A673 (cell line): ENCODE results near the gene CFAP100. TPM values are rescaled to one million over a fixed set of nuclear protein-coding genes. Genes with fewer than 3 reads are reported as not detected.
A peak's percentile ranks its signal among the peaks of the same experiment; 100 is the strongest.

Source experiments
- BruUV-seq: library from RNA; stranded (reverse); fragments of 400-500 nt; replicated peaks from 2 replicates; lab custom pipeline; 2021; lab: Mats Ljungman, UMichigan
- CTCF ChIA-PET: fragments of 300-600 bp; sonication (Branson Sonifier 250); formaldehyde crosslinking; loops from one replicate; lab custom pipeline; 2022; ENCODE audit warnings: antibody characterized with exemption; lab: Charles Lee
- POLR2A ChIA-PET: fragments of 300-600 bp; sonication (Branson Sonifier 250); formaldehyde crosslinking; loops from one replicate; lab custom pipeline; 2022; ENCODE audit warnings: antibody characterized with exemption; ENCODE audit not compliant: low non-redundant PET; lab: Charles Lee
- DNase-seq: peaks from one replicate; pipeline ENCODE4 v3.0.0-alpha.2; 2015; ENCODE audit warnings: low spot score
- H3K27ac ChIP-seq: fragments of 200-600 bp; sonication (generic); 2 replicates; pipeline ENCODE4 v1.5.1; 2016; ENCODE audit warnings: mixed run types, low read depth, mild to moderate bottlenecking, mixed read lengths, antibody characterized with exemption, low read length; ENCODE audit not compliant: poor library complexity, severe bottlenecking
- H3K27me3 ChIP-seq: fragments of 200-600 bp; sonication (generic); replicated peaks from 2 replicates; pipeline ENCODE4 v1.6.1; 2017; ENCODE audit warnings: mixed run types, low read depth, mild to moderate bottlenecking, mixed read lengths, antibody characterized with exemption, low read length; ENCODE audit not compliant: insufficient read depth, poor library complexity
- H3K36me3 ChIP-seq: fragments of 200-600 bp; sonication (generic); 2 replicates; pipeline ENCODE4 v1.6.1; 2016; ENCODE audit warnings: mixed run types, mild to moderate bottlenecking, mixed read lengths, antibody characterized with exemption, low read length; ENCODE audit not compliant: insufficient read depth, poor library complexity, severe bottlenecking
- H3K4me1 ChIP-seq: fragments of 200-600 bp; sonication (generic); 2 replicates; pipeline ENCODE4 v1.6.1; 2017; ENCODE audit warnings: mixed run types, mild to moderate bottlenecking, mixed read lengths, antibody characterized with exemption, low read length; ENCODE audit not compliant: insufficient read depth, poor library complexity, severe bottlenecking
- H3K4me3 ChIP-seq: fragments of 200-600 bp; sonication (generic); 2 replicates; pipeline ENCODE4 v1.5.1; 2016; ENCODE audit warnings: low read depth, mixed run types, mild to moderate bottlenecking, mixed read lengths, low read length; ENCODE audit not compliant: poor library complexity, severe bottlenecking
- H3K9me3 ChIP-seq: fragments of 200-600 bp; sonication (generic); 2 replicates; pipeline ENCODE4 v1.6.1; 2016; ENCODE audit warnings: mixed run types, low read depth, mild to moderate bottlenecking, mixed read lengths, antibody characterized with exemption, low read length; ENCODE audit not compliant: poor library complexity, severe bottlenecking
- EZH2 ChIP-seq: fragments of 200-600 bp; sonication (generic); IDR thresholded peaks from 2 replicates; pipeline ENCODE4 v1.6.1; 2017; ENCODE audit warnings: borderline replicate concordance, low read depth, mild to moderate bottlenecking, mixed read lengths, antibody characterized with exemption, low read length; ENCODE audit not compliant: poor library complexity, severe bottlenecking
- intact Hi-C: fragments of 100-400 bp; cut with micrococcal nuclease; formaldehyde crosslinking; loops from one replicate; pipeline ENCODE4 v1.10.0; 2022; ENCODE audit not compliant: unreplicated experiment
- total RNA-seq: library from RNA; stranded (reverse); gene quantifications from 2 replicates; pipeline ENCODE4 v1.2.3, GENCODE V29; 2021
- TF ChIP-seq, protein P1 (sequence below): fragments of 300-800, 200-600 bp; sonication (generic); conservative IDR thresholded peaks from 2 replicates; pipeline ENCODE4 v1.5.1; 2017; ENCODE audit warnings: low read depth, mild to moderate bottlenecking, antibody characterized with exemption, low read length, moderate library complexity, mixed read lengths

Gene CFAP100
- total RNA-seq, 1 experiment from 2014 or later = not detected

DNA sequence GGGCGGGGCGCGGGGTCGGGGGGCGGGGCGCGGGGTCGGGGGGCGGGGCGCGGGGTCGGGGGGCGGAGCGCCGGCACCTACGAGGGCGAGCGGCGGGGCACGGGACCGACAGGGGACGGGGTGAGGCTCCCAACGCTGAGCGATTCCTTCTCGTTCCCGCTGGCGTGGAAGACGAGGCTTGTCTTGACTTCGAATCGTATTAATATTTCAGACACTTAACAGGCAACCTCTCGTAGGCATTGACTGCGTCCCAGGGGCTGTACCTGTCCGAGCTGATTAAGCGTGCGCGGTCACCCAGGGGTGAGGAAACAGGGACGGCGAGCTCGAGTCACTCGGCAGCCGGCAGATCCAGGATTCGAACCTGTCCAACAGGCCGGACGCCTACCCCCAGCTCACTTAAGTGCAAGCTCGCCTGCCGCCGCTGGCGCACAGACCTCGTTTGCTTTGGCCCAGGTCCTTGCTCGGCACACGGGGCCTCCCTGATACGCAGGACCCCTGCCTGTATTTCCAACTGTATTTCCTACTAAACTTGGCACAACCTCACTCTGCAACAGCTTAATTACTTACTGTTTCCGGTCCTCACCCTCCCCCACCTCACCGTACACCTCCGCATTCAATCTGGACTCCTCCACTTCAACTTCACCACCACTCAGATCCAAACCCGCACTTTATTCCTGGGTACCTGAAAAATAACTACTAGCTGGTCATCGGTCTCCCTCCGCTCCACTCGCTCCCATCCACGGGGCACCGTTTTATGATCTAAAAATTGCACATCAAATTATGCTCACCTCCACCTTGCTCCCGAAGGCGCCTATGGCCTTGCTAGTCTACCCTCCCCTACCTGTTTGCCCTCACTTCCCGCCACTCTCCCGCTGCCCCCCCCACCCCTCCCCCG, 81.7 kb downstream of the CFAP100 start:
- no peak for TF ChIP-seq EZH2
- intact Hi-C loops = loop anchor here (10.0 kb wide), 2 partner anchors 342 to 562 kb away; no protein-coding TSS in a partner anchor
- DNase-seq = peak; percentile 58
- H3K4me3 ChIP-seq = peak overlapping the region; percentile 54
- H3K36me3 ChIP-seq = peaks cover 7% of the 10 kb centered on the region
- no TSS peak for BruUV-seq
- no peaks in the 10 kb centered on the region for H3K9me3 ChIP-seq
- POLR2A ChIA-PET = no interaction called here
- H3K4me1 ChIP-seq = peaks cover 23% of the 10 kb centered on the region
- CTCF ChIA-PET = interaction anchor here (0.6 kb wide), 1 partner anchor 46 kb away, joined by 3 read pairs; no protein-coding TSS in a partner anchor
- no peaks in the 10 kb centered on the region for H3K27me3 ChIP-seq
- H3K27ac ChIP-seq = peak overlapping the region; percentile 83

DNA sequence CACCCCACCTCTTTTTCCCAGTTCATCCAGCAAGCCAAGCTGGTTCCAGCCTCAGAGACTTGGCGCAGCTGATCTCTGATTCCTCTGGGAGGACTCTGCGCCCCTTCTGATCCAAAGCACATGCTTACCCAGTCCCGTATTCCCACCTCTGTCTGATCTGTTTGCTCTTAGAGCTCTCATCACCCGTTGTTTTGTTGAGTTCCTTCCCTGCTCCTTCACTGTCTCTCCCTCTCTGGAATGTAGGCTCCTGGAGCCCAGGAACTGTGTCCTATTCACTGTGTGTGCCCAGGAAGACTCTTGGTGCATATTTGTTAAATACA, 82.3 kb downstream of the CFAP100 start:
- POLR2A ChIA-PET = no interaction called here

DNA sequence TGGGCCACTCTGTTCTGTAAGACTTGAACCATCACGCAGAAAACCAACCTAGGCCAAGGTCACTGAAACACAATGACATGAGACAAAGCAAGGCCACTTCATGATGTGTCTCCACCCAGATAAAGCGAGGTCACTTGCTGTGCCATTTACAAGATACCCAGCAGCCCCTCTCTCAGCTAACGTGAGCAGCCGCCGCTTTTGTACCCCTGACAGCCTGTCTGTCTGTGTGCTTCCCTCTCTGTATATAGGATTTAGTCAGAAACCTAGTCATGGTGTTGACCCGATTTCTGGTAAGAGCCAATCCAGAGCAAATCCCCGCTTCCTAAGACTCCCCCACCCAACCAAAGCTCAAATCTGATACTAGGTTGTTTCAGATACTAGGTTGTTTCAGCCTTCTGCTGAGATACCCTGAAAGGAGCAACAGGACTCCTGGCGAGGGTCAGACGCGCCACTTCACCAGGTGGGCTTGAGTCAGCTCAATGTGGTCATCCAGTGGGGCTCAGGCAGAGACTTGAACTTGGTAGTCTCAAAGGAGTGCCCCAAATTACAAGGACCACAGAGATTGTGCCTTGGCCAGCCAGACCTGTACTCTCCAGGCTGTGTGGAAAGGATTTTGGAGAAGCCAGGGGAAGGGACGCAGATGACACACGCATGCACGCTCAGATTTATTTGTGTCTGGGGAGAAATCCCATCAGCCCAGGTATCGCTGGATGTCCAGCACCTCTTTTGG, 84.0 kb downstream of the CFAP100 start:
- TF ChIP-seq, protein P1, sequence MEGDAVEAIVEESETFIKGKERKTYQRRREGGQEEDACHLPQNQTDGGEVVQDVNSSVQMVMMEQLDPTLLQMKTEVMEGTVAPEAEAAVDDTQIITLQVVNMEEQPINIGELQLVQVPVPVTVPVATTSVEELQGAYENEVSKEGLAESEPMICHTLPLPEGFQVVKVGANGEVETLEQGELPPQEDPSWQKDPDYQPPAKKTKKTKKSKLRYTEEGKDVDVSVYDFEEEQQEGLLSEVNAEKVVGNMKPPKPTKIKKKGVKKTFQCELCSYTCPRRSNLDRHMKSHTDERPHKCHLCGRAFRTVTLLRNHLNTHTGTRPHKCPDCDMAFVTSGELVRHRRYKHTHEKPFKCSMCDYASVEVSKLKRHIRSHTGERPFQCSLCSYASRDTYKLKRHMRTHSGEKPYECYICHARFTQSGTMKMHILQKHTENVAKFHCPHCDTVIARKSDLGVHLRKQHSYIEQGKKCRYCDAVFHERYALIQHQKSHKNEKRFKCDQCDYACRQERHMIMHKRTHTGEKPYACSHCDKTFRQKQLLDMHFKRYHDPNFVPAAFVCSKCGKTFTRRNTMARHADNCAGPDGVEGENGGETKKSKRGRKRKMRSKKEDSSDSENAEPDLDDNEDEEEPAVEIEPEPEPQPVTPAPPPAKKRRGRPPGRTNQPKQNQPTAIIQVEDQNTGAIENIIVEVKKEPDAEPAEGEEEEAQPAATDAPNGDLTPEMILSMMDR = no peak
- no peak for TF ChIP-seq EZH2
- intact Hi-C loops = loop anchor here (10.0 kb wide), 2 partner anchors 344 to 564 kb away; no protein-coding TSS in a partner anchor
- CTCF ChIA-PET = no interaction called here
- Histone ChIP-seq H3K9me3 (no peaks in the 10 kb centered on the region), H3K36me3 (no peaks in the 10 kb centered on the region), H3K4me1 (peaks cover 4% of the 10 kb centered on the region), H3K27ac (no peak overlapping the region), H3K4me3 (no peak overlapping the region), H3K27me3 (no peaks in the 10 kb centered on the region)
- no TSS peak for BruUV-seq
- DNase-seq = no peak
- POLR2A ChIA-PET = no interaction called here

More for the DNA sequence above, 82.3 kb downstream of the CFAP100 start:
- intact Hi-C loops = loop anchor here (10.0 kb wide), 2 partner anchors 342 to 562 kb away; no protein-coding TSS in a partner anchor
- no peaks in the 10 kb centered on the region for H3K9me3 ChIP-seq
- H3K27me3 ChIP-seq = no peaks in the 10 kb centered on the region
- no TSS peak for BruUV-seq
- no peak for TF ChIP-seq EZH2
- TF ChIP-seq, protein P1 = no peak
- CTCF ChIA-PET = interaction anchor here (0.6 kb wide), 1 partner anchor 45 kb away, joined by 3 read pairs; no protein-coding TSS in a partner anchor
- H3K27ac ChIP-seq = no peak overlapping the region
- DNase-seq = no peak
- peaks cover under 1% of the 10 kb centered on the region for H3K36me3 ChIP-seq
- peaks cover 17% of the 10 kb centered on the region for H3K4me1 ChIP-seq
- H3K4me3 ChIP-seq = no peak overlapping the region
